Gastrocnemius medialis (tissue), 4 donors: Measurements from ENCODE around the gene ZSCAN21.

Source experiments
- CTCF ChIP-seq, 5 experiments: fragments of 450-650 bp in 3 of 5; fragments of 200-600 bp in 2 of 5; sonication (generic) in 2 of 5; IDR thresholded peaks in 4 of 5; conservative IDR thresholded peaks in 1 of 5; 1 replicate in 4 of 5; 2 replicates in 1 of 5; pipeline ENCODE4 v1.5.1; 2016 to 2019; ENCODE audit warnings: antibody characterized with exemption in 5 of 5, mild to moderate bottlenecking in 3 of 5, moderate library complexity in 3 of 5
- POLR2A ChIP-seq, 2 donors: fragments of 450-650 bp; IDR thresholded peaks; one replicate each; pipeline ENCODE4 v1.6.1; 2017; ENCODE audit warnings: antibody characterized with exemption in 2 of 2, mild to moderate bottlenecking in 2 of 2, moderate library complexity in 2 of 2

- TF ChIP-seq POLR2A (IDR thresholded peaks at IDR 0.05) (peak in 1 of 2 donors; percentile 58), CTCF (IDR thresholded peaks at IDR 0.05 in 4 of 5, conservative IDR thresholded peaks at IDR 0.05 in 1 of 5) (peak in 1 of 5 experiments; percentile 15)
These were observed 50.9 kb downstream of the ZSCAN21 start for GRCh38 chr7:100100420-100101015.
